Left lobe of liver (tissue), 2 donors: ENCODE data around the gene GPD1L. TPM values are rescaled to one million over a fixed set of nuclear protein-coding genes. Genes with fewer than 3 reads are reported as not detected.
"Not testable (repeated sequence)": the region's sequence is repeated elsewhere in the genome, so short reads cannot be mapped to it uniquely, and the experiment has no call there.

ENCODE experiments used
- ATAC-seq: fragments of 200-7000 bp; cut with Tn5 transposase; one replicate; pipeline ENCODE4 v1.9.1; 2020; ENCODE audit warnings: mild to moderate bottlenecking, moderate library complexity
- DNase-seq: peaks from one replicate; pipeline ENCODE4 v3.0.0-alpha.2; 2020; ENCODE audit warnings: low spot score
- total RNA-seq: library from RNA; stranded (reverse); gene quantifications from one replicate; pipeline ENCODE4 v1.2.1, GENCODE V29; 2021
- donor health status: DM: no; HTN: no; CAD: no; lungs with moderate emphysema.
- donor health status: DM: no; HTN: yes; CAD: no.

GPD1L gene
- total RNA-seq, result 2.4 TPM

DNA sequence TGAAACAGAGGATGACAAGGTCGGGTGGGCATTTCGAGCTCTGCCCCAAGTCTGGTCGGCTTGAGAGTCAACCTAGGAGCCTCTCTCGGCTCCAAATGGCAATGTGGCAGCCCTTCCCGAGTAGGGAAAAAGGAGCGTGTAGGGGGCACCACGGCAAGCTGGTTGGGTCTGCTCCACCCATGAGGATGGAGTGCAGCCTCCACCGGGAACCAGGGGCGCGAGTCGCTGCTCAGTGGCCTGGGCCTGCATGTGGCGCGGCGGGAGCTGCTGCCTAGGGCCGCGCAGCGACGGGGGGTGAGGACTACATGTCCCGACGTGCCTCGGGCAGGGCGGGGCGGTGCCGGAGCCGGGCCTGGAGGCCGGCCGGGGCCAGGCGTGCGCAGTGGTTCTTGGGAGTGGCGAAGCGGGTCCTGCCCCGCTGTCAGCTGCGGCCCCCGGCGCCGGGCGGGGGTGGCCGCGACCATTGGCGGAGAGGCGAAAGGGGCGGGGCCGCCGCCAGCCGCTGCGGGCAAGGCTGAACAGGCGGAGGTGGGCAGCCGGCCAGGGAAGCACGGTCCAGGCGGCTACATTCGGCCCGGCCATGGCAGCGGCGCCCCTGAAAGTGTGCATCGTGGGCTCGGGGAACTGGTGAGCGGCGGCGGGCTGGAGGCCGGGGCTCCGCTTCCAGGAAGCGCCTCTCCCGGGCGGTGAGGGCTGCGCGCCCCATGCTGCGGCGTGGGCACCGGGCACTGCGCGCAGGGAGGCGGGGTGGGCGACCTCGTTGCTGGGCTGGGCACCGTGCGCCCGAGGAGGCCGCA, at the start of gene GPD1L:
Gene GPD1L (plus strand): TSS at position 489 of the 797 bp plus-strand sequence. CDS start 92 bp downstream, at position 581.
- peak; percentile 98 for ATAC-seq
- DNase-seq, result peak; percentile 96

GRCh38 chr3:32058465-32058864, 48.0 kb upstream of the GPD1L start:
- ATAC-seq, DNase-seq: not testable (repeated sequence)

GRCh38 chr3:32062950-32063582, 43.4 kb upstream of the GPD1L start:
- DNase-seq, result no peak
- ATAC-seq, result no peak

GRCh38 chr3:32066686-32067085, 39.7 kb upstream of the GPD1L start:
- DNase-seq, result no peak
- no peak for ATAC-seq

GRCh38 chr3:32074194-32074593, 32.2 kb upstream of the GPD1L start:
- DNase-seq, ATAC-seq: not testable (repeated sequence)

- DNase-seq, result no peak
These were observed 29.9 kb upstream of the GPD1L start for GRCh38 chr3:32076566-32076965.

GRCh38 chr3:32077260-32078084, 28.9 kb upstream of the GPD1L start:
- peak; percentile 49 for ATAC-seq

More at GRCh38 chr3:32076566-32076965, 29.9 kb upstream of the GPD1L start:
- no peak for ATAC-seq

DNA sequence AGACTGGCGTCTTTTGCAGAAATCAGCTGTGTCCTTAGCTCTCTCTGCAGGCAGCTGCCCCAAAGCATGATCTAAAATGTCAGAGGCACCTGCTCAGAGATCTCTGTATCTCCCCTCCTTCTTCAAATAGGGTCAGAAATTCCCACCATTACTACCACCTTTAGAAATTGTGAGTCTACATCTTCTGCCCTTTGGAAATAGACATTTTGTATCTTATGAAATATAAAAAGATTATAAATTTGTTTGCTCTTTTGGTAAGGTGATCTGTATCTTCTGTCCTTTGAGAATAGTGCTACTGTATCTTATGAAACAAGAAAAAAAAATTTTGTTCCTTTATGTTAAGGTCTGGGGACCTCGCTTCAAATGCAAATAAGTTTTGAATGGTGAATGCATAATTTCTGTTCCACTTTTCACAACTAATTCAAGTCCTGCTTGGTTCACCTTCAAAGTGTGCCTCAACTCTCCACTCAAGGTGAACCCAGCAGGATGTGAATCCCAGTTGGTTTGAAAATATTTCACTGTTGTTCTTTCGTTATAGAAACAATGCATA, 28.3 kb upstream of the GPD1L start:
- DNase-seq, result no peak
- no peak for ATAC-seq

More at GRCh38 chr3:32077260-32078084, 28.9 kb upstream of the GPD1L start:
- no peak for DNase-seq

- no peak for DNase-seq
- no peak for ATAC-seq
These were observed 27.6 kb upstream of the GPD1L start for GRCh38 chr3:32078864-32079263.

DNA sequence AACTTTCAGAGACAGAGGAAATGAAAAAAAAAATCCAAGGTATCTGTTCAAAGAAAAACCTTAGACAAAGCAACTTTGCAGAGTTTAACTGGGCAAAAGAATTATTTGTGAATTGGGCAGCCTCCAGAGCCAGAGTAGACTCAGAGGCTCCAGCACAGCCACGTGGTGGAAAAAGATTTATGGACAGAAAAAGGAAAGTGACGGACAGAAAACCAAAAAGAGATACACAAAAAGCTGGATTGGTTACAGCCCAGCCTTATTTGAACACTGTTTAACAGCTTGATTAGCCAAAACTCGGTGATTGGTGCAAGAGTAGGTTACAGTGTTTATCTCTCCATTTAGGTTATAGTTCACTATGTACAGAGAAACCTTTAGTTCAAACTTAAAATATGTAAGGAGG, 23.7 kb upstream of the GPD1L start:
- ATAC-seq, result peak; percentile 80

GRCh38 chr3:32083702-32084270, 22.6 kb upstream of the GPD1L start:
- DNase-seq (no peak), ATAC-seq (no peak)

More for the DNA sequence above, 23.7 kb upstream of the GPD1L start:
- DNase-seq, result no peak

- ATAC-seq (no peak), DNase-seq (no peak)
These were observed 21.6 kb upstream of the GPD1L start for GRCh38 chr3:32084870-32085269.

GRCh38 chr3:32086464-32086863, 20.0 kb upstream of the GPD1L start:
- ATAC-seq (no peak), DNase-seq (no peak)

DNA sequence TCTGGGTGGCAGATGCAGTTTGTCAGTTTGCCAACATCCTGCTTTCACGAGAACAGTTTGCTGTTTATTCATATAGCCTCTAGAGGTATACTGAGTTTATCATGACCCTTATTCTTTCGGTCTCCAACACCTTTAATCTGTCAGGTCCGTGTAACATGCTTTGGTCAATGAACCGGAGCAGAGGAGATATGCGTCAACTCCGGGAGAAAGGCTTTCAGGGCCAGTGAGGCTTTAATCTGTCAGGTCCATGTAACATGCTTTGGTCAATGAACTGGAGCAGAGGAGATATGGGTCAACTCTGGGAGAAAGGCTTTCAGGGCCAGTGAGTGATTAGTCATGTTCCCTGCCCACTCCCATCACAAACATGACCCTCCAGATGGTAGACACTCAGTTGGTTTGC, 16.9 kb upstream of the GPD1L start:
- ATAC-seq (no peak), DNase-seq (no peak)

DNA sequence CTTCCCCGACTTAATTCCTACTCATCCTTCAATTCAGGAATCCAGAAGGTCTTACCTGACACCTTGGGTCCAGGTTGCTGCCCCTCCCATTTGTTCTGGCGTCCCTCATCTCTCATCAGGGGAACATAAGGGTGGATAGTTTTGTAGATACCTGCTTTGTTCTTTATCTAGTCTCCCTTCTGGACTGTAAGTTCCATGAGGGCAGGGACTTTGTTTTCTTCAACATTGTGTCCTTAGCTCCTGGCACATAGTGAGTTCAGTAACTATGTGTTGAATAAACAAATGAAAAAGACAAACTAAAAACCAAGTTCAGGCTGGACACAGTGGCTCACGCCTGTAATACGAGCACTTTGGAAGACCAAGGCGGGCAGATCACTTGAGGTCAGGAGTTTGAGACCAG, 13.2 kb upstream of the GPD1L start:
- no peak for DNase-seq
- no peak for ATAC-seq

- ATAC-seq, result no peak
- DNase-seq, result no peak
These were observed 11.0 kb upstream of the GPD1L start for GRCh38 chr3:32095431-32095830.

DNA sequence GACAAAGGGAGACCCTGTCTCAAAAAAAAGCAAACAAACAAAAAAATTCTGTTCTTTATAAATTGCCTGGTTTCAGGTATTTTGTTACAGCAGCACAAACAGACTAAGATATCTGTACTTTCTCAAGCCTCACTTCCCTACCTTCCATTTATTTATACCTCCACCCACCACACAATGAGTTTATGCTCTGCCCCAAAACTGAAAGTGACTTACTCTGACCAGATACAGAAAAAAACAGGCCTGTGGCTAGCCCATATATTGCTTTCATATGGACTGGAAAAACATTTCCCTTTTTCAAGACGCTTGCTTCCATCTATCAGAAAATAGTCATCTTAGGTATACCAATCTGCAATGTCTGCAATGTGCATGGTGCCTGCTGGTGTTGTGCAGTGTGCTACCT, 8.7 kb upstream of the GPD1L start:
- no peak for ATAC-seq

DNA sequence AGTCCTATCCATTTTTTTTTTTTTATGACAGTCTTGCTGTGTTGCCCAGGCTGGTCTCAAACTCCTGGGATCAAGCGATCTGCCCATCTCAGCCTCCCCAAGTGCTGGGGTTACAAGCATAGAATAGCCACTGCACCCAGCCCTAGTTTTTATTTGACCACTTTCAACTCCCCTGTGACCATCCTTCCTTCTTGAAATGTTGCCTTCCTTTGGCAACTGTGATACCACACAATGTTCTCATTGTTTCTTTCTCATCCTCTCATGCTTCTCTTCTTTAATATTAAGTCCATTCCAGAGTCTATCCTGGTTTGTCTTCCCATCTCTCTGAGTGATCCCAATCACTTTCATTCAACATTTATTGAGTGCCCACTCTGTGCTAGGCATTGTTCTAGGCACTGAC, 7.9 kb upstream of the GPD1L start:
- ATAC-seq (no peak), DNase-seq (no peak)

More for the DNA sequence above, 8.7 kb upstream of the GPD1L start:
- no peak for DNase-seq

DNA sequence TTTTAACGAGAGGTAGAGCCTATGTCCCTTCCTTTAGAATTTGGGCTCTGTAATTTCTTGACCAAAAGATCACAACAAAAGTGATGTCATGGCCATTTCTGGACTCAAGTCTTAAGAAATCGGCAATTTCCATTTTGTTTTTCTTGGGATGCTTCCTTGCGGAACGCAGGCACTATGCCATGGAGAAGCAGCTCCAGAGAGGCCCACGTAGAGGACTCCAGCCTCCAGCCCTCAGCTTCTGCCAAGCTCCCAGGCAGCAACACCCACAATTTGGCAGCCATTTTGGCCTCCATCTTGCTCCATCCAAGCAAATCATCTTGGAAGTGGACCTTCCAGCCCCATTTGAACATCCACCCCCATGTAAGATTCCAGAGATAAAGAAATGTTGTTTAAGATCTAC, 6.0 kb upstream of the GPD1L start:
- ATAC-seq (no peak), DNase-seq (no peak)

- DNase-seq, result no peak
- no peak for ATAC-seq
These were observed 4.1 kb upstream of the GPD1L start for GRCh38 chr3:32102289-32102688.

- no peak for DNase-seq
- no peak for ATAC-seq
These were observed 1.9 kb upstream of the GPD1L start for GRCh38 chr3:32104492-32104891.
